ENCODE results near the gene JAML. TPM values are rescaled to one million over a fixed set of nuclear protein-coding genes. Genes with fewer than 3 reads are reported as not detected.
"Not testable (repeated sequence)": the region's sequence is repeated elsewhere in the genome, so short reads cannot be mapped to it uniquely, and the experiment has no call there.

JAML gene
- total RNA-seq, 2 experiments from 2014 or later: 26.7 to 30.3 TPM

DNA sequence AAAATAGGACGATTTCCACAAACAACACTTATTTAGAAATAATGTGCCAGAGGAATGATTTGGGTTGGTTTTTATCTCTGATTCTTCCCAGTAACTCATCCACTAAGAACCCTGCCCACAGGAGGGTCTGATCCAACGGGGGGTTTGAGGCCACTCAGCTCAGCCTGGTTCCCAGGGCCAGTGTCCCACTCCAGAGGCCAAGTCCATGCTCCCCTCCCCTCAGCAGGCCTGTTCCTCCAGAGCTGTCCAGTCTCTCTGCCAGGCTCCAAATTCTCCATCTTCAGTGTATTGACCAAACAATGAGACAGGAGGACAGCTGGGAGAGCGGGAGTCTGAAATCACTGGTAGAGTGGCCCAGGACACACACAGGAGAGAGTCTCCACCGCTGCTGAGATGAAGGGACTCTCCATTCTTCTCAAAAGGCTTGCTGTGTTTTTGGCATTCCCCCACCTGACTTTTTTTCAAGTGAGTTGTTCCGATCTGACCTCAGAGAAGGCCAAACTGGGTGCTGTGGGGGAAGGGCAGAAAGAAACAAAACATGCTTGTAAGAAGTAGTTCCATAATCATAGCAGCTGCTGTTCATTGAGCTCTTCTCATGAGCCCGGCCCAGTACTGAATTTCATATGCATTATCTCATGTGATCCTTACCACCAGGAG, 30.8 kb downstream of the JAML start:
- CTCF ChIA-PET: no interaction called here
- Mint-ChIP-seq H3K4me1 (ENCODE audit: low read depth) (peaks cover 11% of the 10 kb centered on the region), H3K27me3 (no peaks in the 10 kb centered on the region), H3K9me3 (peaks cover 3% of the 10 kb centered on the region), H3K36me3 (ENCODE audit: low read depth) (peaks cover 82% of the 10 kb centered on the region), H3K4me3 (no peak overlapping the region), H3K27ac (no peak overlapping the region)
- ATAC-seq (ENCODE audit: poor library complexity) (no peak), DNase-seq (no peak)
- TF ChIP-seq, protein P1, sequence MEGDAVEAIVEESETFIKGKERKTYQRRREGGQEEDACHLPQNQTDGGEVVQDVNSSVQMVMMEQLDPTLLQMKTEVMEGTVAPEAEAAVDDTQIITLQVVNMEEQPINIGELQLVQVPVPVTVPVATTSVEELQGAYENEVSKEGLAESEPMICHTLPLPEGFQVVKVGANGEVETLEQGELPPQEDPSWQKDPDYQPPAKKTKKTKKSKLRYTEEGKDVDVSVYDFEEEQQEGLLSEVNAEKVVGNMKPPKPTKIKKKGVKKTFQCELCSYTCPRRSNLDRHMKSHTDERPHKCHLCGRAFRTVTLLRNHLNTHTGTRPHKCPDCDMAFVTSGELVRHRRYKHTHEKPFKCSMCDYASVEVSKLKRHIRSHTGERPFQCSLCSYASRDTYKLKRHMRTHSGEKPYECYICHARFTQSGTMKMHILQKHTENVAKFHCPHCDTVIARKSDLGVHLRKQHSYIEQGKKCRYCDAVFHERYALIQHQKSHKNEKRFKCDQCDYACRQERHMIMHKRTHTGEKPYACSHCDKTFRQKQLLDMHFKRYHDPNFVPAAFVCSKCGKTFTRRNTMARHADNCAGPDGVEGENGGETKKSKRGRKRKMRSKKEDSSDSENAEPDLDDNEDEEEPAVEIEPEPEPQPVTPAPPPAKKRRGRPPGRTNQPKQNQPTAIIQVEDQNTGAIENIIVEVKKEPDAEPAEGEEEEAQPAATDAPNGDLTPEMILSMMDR (IDR thresholded peaks at IDR 0.05): no peak
- peaks cover 0 to 5% of the 10 kb centered on the region in 2 experiments for H3K9me3 ChIP-seq (ENCODE audit: control insufficient read depth in 1 of 2, insufficient read depth in 1 of 2, low read length in 2 of 2)
- H3K36me3 ChIP-seq (ENCODE audit: insufficient read depth, low read length): peaks cover 55% of the 10 kb centered on the region
- H3K4me3 ChIP-seq (ENCODE audit: low read length): no peak overlapping the region
- POLR2A ChIA-PET: no interaction called here
- H3K27me3 ChIP-seq (ENCODE audit: control insufficient read depth in 1 of 2, insufficient read depth in 2 of 2, low read length in 2 of 2): peaks cover 0 to 2% of the 10 kb centered on the region in 2 experiments
- peaks cover 10% of the 10 kb centered on the region for H3K4me1 ChIP-seq (ENCODE audit: insufficient read depth, low read length)
- intact Hi-C loops (cut with DNase I, micrococcal nuclease): no loop called here
- no peak overlapping the region for H3K27ac ChIP-seq (ENCODE audit: low read depth in 1 of 2, low read length in 2 of 2)

GRCh38 chr11:118192817-118193216, 32.0 kb downstream of the JAML start:
- peaks cover 50% of the 10 kb centered on the region for H3K36me3 ChIP-seq (ENCODE audit: insufficient read depth, low read length)
- CTCF ChIA-PET; H3K27me3 Mint-ChIP-seq; H3K27ac ChIP-seq (ENCODE audit: low read depth in 1 of 2, low read length in 2 of 2); H3K9me3 Mint-ChIP-seq; H3K4me3 ChIP-seq (ENCODE audit: low read length); H3K27me3 ChIP-seq (ENCODE audit: control insufficient read depth in 1 of 2, insufficient read depth in 2 of 2, low read length in 2 of 2); intact Hi-C loops (cut with DNase I, micrococcal nuclease); ATAC-seq (ENCODE audit: poor library complexity); H3K9me3 ChIP-seq (ENCODE audit: control insufficient read depth in 1 of 2, insufficient read depth in 1 of 2, low read length in 2 of 2); H3K4me3 Mint-ChIP-seq; H3K4me1 Mint-ChIP-seq (ENCODE audit: low read depth); DNase-seq; POLR2A ChIA-PET; H3K27ac Mint-ChIP-seq; H3K4me1 ChIP-seq (ENCODE audit: insufficient read depth, low read length): not testable (repeated sequence)
- peaks cover 69% of the 10 kb centered on the region for H3K36me3 Mint-ChIP-seq (ENCODE audit: low read depth)

- H3K27ac Mint-ChIP-seq; H3K4me3 Mint-ChIP-seq; DNase-seq; ATAC-seq (ENCODE audit: poor library complexity); H3K9me3 Mint-ChIP-seq; H3K4me1 ChIP-seq (ENCODE audit: insufficient read depth, low read length); POLR2A ChIA-PET; H3K9me3 ChIP-seq (ENCODE audit: control insufficient read depth in 1 of 2, insufficient read depth in 1 of 2, low read length in 2 of 2); CTCF ChIA-PET; H3K27me3 ChIP-seq (ENCODE audit: control insufficient read depth in 1 of 2, insufficient read depth in 2 of 2, low read length in 2 of 2); H3K27ac ChIP-seq (ENCODE audit: low read depth in 1 of 2, low read length in 2 of 2); H3K27me3 Mint-ChIP-seq; intact Hi-C loops (cut with DNase I, micrococcal nuclease); H3K4me1 Mint-ChIP-seq (ENCODE audit: low read depth); H3K4me3 ChIP-seq (ENCODE audit: low read length): not testable (repeated sequence)
- peaks cover 33% of the 10 kb centered on the region for H3K36me3 ChIP-seq (ENCODE audit: insufficient read depth, low read length)
- H3K36me3 Mint-ChIP-seq (ENCODE audit: low read depth): peaks cover 51% of the 10 kb centered on the region
Measured at GRCh38 chr11:118190942-118191506, 33.8 kb downstream of the JAML start.

GRCh38 chr11:118186346-118187107, 38.3 kb downstream of the JAML start:
- H3K27ac ChIP-seq (ENCODE audit: low read depth in 1 of 2, low read length in 2 of 2): no peak overlapping the region
- no peak overlapping the region for H3K27ac Mint-ChIP-seq
- DNase-seq: no peak
- no peaks in the 10 kb centered on the region for H3K36me3 ChIP-seq (ENCODE audit: insufficient read depth, low read length)
- no peaks in the 10 kb centered on the region for H3K4me1 Mint-ChIP-seq (ENCODE audit: low read depth)
- peaks cover 4 to 8% of the 10 kb centered on the region in 2 experiments for H3K27me3 ChIP-seq (ENCODE audit: control insufficient read depth in 1 of 2, insufficient read depth in 2 of 2, low read length in 2 of 2)
- H3K9me3 ChIP-seq (ENCODE audit: control insufficient read depth in 1 of 2, insufficient read depth in 1 of 2, low read length in 2 of 2): peaks cover 0 to 3% of the 10 kb centered on the region in 2 experiments
- peaks cover 26% of the 10 kb centered on the region for H3K27me3 Mint-ChIP-seq
- no peaks in the 10 kb centered on the region for H3K4me1 ChIP-seq (ENCODE audit: insufficient read depth, low read length)
- ATAC-seq (ENCODE audit: poor library complexity): no peak
- TF ChIP-seq, protein P1 (IDR thresholded peaks at IDR 0.05): no peak
- ChIA-PET CTCF (interaction anchor here (1.4 kb wide), 1 partner anchor 15 kb away, joined by 5 read pairs; no protein-coding TSS in a partner anchor), POLR2A (no interaction called here)
- no peak overlapping the region for H3K4me3 ChIP-seq (ENCODE audit: low read length)
- H3K4me3 Mint-ChIP-seq: no peak overlapping the region
- peaks cover 9% of the 10 kb centered on the region for H3K36me3 Mint-ChIP-seq (ENCODE audit: low read depth)
- H3K9me3 Mint-ChIP-seq: peaks cover 3% of the 10 kb centered on the region
- intact Hi-C loops (cut with DNase I, micrococcal nuclease): no loop called here
